Measurements from ENCODE around the gene MOSPD3. TPM values are rescaled to one million over a fixed set of nuclear protein-coding genes. Genes with fewer than 3 reads are reported as not detected.
"Not testable (repeated sequence)": the region's sequence is repeated elsewhere in the genome, so short reads cannot be mapped to it uniquely, and the experiment has no call there.

MOSPD3 gene
- polyA plus RNA-seq, 1 donor from 2014 or later: 27.9 TPM

DNA sequence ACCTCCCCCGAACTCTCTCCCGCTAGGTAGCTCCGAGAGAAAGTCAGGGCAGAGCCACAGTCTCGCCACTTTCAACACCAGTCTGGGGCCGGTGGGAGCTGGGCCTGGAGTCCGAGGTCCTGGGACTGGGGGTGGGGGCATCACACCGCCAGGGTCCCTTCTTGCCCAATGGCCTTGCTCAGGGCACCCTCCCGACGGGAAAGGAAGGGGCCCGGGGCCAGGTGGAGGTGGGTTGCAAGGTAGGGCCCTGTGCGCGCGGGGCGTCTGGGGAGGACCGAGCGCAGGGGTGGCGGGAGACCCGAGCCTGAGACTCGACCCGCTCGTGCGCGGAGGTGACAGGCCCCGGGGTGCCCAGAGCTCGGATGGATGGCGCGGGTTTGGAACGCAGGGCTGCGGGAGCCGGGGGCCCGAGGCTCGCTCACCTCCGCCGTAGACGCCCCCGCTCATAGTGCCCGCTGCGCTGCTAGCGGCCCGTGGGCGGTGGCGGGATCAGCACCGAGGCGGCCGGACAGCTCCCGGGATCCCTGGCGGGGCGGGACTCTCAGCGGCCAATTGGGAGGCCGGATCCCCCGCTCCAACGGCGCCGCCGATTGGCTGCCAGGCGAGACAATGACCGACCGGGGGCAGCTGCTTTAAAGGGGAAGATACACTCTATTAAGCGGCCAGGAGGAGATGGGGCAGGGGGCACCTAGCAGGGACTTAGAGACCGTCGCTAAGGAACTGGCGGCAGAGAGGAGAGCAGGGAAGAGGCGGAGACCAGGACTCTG, 43.8 kb downstream of the MOSPD3 start, which contains the start of gene ACTL6B:
TSS of gene ACTL6B (minus strand) at position 541 of the 767 bp plus-strand sequence. CDS start at position 447, 94 bp downstream.
- H3K27ac ChIP-seq (ENCODE audit: low read length): peak within 1 kb of the TSS; percentile 68
- peaks cover 4% of the 10 kb centered on the region for H3K36me3 ChIP-seq (ENCODE audit: insufficient read depth, low read length)
- peak within 1 kb of the TSS; percentile 79 for H3K9ac ChIP-seq (ENCODE audit: low read length)
- peak; percentile 16 for TF ChIP-seq EP300 (conservative IDR thresholded peaks at IDR 0.05; ENCODE audit: poor library complexity, severe bottlenecking)
- TF ChIP-seq, protein P1, sequence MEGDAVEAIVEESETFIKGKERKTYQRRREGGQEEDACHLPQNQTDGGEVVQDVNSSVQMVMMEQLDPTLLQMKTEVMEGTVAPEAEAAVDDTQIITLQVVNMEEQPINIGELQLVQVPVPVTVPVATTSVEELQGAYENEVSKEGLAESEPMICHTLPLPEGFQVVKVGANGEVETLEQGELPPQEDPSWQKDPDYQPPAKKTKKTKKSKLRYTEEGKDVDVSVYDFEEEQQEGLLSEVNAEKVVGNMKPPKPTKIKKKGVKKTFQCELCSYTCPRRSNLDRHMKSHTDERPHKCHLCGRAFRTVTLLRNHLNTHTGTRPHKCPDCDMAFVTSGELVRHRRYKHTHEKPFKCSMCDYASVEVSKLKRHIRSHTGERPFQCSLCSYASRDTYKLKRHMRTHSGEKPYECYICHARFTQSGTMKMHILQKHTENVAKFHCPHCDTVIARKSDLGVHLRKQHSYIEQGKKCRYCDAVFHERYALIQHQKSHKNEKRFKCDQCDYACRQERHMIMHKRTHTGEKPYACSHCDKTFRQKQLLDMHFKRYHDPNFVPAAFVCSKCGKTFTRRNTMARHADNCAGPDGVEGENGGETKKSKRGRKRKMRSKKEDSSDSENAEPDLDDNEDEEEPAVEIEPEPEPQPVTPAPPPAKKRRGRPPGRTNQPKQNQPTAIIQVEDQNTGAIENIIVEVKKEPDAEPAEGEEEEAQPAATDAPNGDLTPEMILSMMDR (IDR thresholded peaks at IDR 0.05; ENCODE audit: poor library complexity, severe bottlenecking): no peak
- no peak for TF ChIP-seq RAD21 (conservative IDR thresholded peaks at IDR 0.05)
- no peak for TF ChIP-seq EZH2 (IDR thresholded peaks at IDR 0.05; ENCODE audit: borderline replicate concordance, insufficient read depth, low read length, poor library complexity, severe bottlenecking)
- peak; percentile 29 for TF ChIP-seq SMC3 (conservative IDR thresholded peaks at IDR 0.05; ENCODE audit: poor library complexity)
- TF ChIP-seq TAF1 (IDR thresholded peaks at IDR 0.05; ENCODE audit: low read depth): no peak
- TF ChIP-seq, protein P2, sequence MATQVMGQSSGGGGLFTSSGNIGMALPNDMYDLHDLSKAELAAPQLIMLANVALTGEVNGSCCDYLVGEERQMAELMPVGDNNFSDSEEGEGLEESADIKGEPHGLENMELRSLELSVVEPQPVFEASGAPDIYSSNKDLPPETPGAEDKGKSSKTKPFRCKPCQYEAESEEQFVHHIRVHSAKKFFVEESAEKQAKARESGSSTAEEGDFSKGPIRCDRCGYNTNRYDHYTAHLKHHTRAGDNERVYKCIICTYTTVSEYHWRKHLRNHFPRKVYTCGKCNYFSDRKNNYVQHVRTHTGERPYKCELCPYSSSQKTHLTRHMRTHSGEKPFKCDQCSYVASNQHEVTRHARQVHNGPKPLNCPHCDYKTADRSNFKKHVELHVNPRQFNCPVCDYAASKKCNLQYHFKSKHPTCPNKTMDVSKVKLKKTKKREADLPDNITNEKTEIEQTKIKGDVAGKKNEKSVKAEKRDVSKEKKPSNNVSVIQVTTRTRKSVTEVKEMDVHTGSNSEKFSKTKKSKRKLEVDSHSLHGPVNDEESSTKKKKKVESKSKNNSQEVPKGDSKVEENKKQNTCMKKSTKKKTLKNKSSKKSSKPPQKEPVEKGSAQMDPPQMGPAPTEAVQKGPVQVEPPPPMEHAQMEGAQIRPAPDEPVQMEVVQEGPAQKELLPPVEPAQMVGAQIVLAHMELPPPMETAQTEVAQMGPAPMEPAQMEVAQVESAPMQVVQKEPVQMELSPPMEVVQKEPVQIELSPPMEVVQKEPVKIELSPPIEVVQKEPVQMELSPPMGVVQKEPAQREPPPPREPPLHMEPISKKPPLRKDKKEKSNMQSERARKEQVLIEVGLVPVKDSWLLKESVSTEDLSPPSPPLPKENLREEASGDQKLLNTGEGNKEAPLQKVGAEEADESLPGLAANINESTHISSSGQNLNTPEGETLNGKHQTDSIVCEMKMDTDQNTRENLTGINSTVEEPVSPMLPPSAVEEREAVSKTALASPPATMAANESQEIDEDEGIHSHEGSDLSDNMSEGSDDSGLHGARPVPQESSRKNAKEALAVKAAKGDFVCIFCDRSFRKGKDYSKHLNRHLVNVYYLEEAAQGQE (IDR thresholded peaks at IDR 0.05; ENCODE audit: borderline replicate concordance): peak; percentile 94
- peak; percentile 82 for TF ChIP-seq POLR2AphosphoS5 (IDR thresholded peaks at IDR 0.05)
- peak; percentile 54 for TF ChIP-seq MXI1 (conservative IDR thresholded peaks at IDR 0.05; ENCODE audit: poor library complexity, severe bottlenecking)
- no peaks in the 10 kb centered on the region for H3F3A ChIP-seq (ENCODE audit: insufficient read depth, low read length, poor library complexity, severe bottlenecking)
- peak within 1 kb of the TSS; percentile 97 for H3K4me3 ChIP-seq (ENCODE audit: low read length)
- H3K9me2 ChIP-seq (ENCODE audit: insufficient read depth, low read length): no peaks in the 10 kb centered on the region
- no peaks in the 10 kb centered on the region for H3K27me3 ChIP-seq (ENCODE audit: insufficient read depth, low read depth, low read length)
- H3K9me3 ChIP-seq (ENCODE audit: low read length): no peaks in the 10 kb centered on the region
- H3K4me2 ChIP-seq (ENCODE audit: low read length): peak within 1 kb of the TSS; percentile 65
- no peaks in the 10 kb centered on the region for H4K20me1 ChIP-seq (ENCODE audit: insufficient read depth)
- peak within 1 kb of the TSS; percentile 77 for H2AFZ ChIP-seq (ENCODE audit: low read depth, low read length)
- H3K79me2 ChIP-seq (replicated peaks; ENCODE audit: insufficient read depth, low read length): no peaks in the 10 kb centered on the region

DNA sequence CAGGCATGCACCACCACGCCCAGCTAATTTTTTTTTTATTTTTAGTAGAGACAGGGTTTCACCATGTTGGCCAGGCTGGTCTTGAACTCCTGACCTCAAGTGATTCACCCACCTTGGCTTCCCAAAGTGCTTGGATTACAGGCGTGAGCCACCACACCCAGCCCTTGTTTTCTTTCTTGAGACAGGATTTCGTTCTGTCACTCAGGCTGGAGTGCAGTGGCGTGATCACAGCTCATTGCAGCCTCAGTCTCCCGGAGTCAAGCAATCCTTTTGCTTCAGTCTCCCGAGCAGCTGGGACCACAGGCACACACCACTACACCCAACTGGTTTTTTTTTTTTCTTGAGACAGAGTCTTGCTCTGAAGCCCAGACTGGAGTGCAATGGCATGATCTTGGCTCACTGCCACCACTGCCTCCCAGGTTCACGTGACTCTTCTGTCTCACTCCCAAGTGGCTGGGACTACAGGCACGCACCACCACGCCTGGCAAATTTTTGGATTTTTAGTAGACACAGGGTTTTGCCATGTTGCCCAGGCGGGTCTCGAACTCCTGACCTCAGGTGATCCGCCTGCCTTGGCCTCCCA, 49.9 kb downstream of the MOSPD3 start:
- H3K27me3 ChIP-seq (ENCODE audit: insufficient read depth, low read depth, low read length); H3K9ac ChIP-seq (ENCODE audit: low read length); H3K79me2 ChIP-seq (replicated peaks; ENCODE audit: insufficient read depth, low read length); H3K9me2 ChIP-seq (ENCODE audit: insufficient read depth, low read length); H3K27ac ChIP-seq (ENCODE audit: low read length); H2AFZ ChIP-seq (ENCODE audit: low read depth, low read length); H3F3A ChIP-seq (ENCODE audit: insufficient read depth, low read length, poor library complexity, severe bottlenecking); H3K36me3 ChIP-seq (ENCODE audit: insufficient read depth, low read length); H3K4me3 ChIP-seq (ENCODE audit: low read length); H4K20me1 ChIP-seq (ENCODE audit: insufficient read depth); H3K9me3 ChIP-seq (ENCODE audit: low read length); H3K4me2 ChIP-seq (ENCODE audit: low read length): not testable (repeated sequence)

Small RNA genes lying within 50 kb of the gene (small RNA-seq; reads per million reads assigned to genes)
- gene SAP25: 0 reads per million in 3 experiments

Other genes with a start within 250 kb of the MOSPD3 start
- gene PILRA, start 239.1 kb upstream of the MOSPD3 start, polyA plus RNA-seq: 23.7 and 29.2 TPM in 2 replicates
- 3.1 and 6.8 TPM in 2 replicates for gene ZCWPW1, start 183.8 kb upstream of the MOSPD3 start, polyA plus RNA-seq
- gene MEPCE, start 182.7 kb upstream of the MOSPD3 start, polyA plus RNA-seq: 12.1 and 15.0 TPM in 2 replicates
- 24.0 and 33.8 TPM in 2 replicates for gene PPP1R35, start 176.0 kb upstream of the MOSPD3 start, polyA plus RNA-seq
- not detected in 2 replicates for gene SPACDR, start 148.3 kb upstream of the MOSPD3 start, polyA plus RNA-seq
- 2.1 and 3.7 TPM in 2 replicates for gene TSC22D4, start 133.3 kb upstream of the MOSPD3 start, polyA plus RNA-seq
- 70.1 and 86.6 TPM in 2 replicates for gene NYAP1, start 128.6 kb upstream of the MOSPD3 start, polyA plus RNA-seq
- gene AGFG2, start 73.3 kb upstream of the MOSPD3 start, polyA plus RNA-seq: 3.4 and 7.5 TPM in 2 replicates
- 0.46 and 0.52 TPM in 2 replicates for gene SAP25, start 38.6 kb upstream of the MOSPD3 start, polyA plus RNA-seq
- 17.2 and 25.1 TPM in 2 replicates for gene LRCH4, start 26.4 kb upstream of the MOSPD3 start, polyA plus RNA-seq
- 0.52 and 1.5 TPM in 2 replicates for gene FBXO24, start 26.2 kb upstream of the MOSPD3 start, polyA plus RNA-seq
- 0.48 and 2.0 TPM in 2 replicates for gene PCOLCE, start 10.2 kb upstream of the MOSPD3 start, polyA plus RNA-seq
- 21.0 and 23.5 TPM in 2 replicates for gene TFR2, start 29.0 kb downstream of the MOSPD3 start, polyA plus RNA-seq
- gene ACTL6B, start 43.9 kb downstream of the MOSPD3 start, polyA plus RNA-seq: 339 and 389 TPM in 2 replicates
- 279 and 284 TPM in 2 replicates for gene GNB2, start 61.2 kb downstream of the MOSPD3 start, polyA plus RNA-seq
- 28.3 and 33.5 TPM in 2 replicates for gene GIGYF1, start 81.7 kb downstream of the MOSPD3 start, polyA plus RNA-seq
- 92.1 and 104 TPM in 2 replicates for gene POP7, start 93.6 kb downstream of the MOSPD3 start, polyA plus RNA-seq
- gene EPO, start 107.9 kb downstream of the MOSPD3 start, polyA plus RNA-seq: not detected in 2 replicates
- gene ZAN, start 121.1 kb downstream of the MOSPD3 start, polyA plus RNA-seq: not detected in 2 replicates
- gene EPHB4, start 215.0 kb downstream of the MOSPD3 start, polyA plus RNA-seq: 0.92 and 1.4 TPM in 2 replicates
- 21.2 and 29.0 TPM in 2 replicates for gene SLC12A9, start 240.2 kb downstream of the MOSPD3 start, polyA plus RNA-seq